Neural crest cell (in vitro differentiated cells): ENCODE results near the gene POLK. TPM values are rescaled to one million over a fixed set of nuclear protein-coding genes. Genes with fewer than 3 reads are reported as not detected.
"Not testable (repeated sequence)": the region's sequence is repeated elsewhere in the genome, so short reads cannot be mapped to it uniquely, and the experiment has no call there.

Experiments used
- DNase-seq: peaks from one replicate; pipeline ENCODE4 v3.0.0; 2021; ENCODE audit warnings: low read depth, mixed read lengths, low spot score
- H3K27ac Mint-ChIP-seq: one replicate; pipeline ENCODE4 v1.8.0; 2021; ENCODE audit warnings: mild to moderate bottlenecking, mixed read lengths; ENCODE audit not compliant: unreplicated experiment
- H3K27me3 Mint-ChIP-seq: 2 replicates; pipeline ENCODE4 v1.8.0; 2021; ENCODE audit warnings: low read depth, mild to moderate bottlenecking, mixed read lengths
- H3K36me3 Mint-ChIP-seq: 2 replicates; pipeline ENCODE4 v1.8.0; 2021; ENCODE audit warnings: low read depth, mild to moderate bottlenecking, mixed read lengths
- H3K4me1 Mint-ChIP-seq: 2 replicates; pipeline ENCODE4 v1.8.0; 2021; ENCODE audit warnings: mixed read lengths
- H3K4me3 Mint-ChIP-seq: one replicate; pipeline ENCODE4 v1.8.0; 2021; ENCODE audit warnings: mild to moderate bottlenecking, mixed read lengths
- H3K9me3 Mint-ChIP-seq: 2 replicates; pipeline ENCODE4 v1.8.0; 2021; ENCODE audit warnings: mixed read lengths
- total RNA-seq: library from RNA; stranded (reverse); gene quantifications from 2 replicates; pipeline ENCODE4 v1.2.1, GENCODE V29; 2021
- TF ChIP-seq, protein P1 (sequence below): fragments of 200-600 bp; sonication (generic); conservative IDR thresholded peaks from 2 replicates; pipeline ENCODE4 v1.5.0; 2021; ENCODE audit warnings: antibody characterized with exemption, mild to moderate bottlenecking

The POLK gene
- total RNA-seq, 1 donor from 2014 or later: 19.7 TPM

DNA sequence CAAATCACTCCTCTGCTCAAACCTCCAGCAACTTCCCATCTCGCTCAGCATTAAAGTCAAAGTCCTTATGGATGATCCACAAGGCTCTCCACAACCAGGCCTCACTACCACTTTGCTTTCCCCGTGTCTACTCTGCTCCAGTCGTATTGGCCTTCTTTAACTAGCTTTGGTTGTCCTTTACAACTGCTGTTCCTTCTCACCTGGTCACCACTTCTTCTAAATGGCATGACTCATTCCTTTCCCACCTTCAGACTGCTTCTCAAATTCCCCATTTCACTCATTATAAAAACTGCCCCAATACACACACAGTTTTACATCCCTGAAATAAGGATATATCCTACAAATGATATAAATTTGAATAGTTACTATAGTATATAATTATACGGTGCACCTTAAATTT is 30.7 kb upstream of the POLK start:
- H3K27me3 Mint-ChIP-seq: no peaks in the 10 kb centered on the region

DNA sequence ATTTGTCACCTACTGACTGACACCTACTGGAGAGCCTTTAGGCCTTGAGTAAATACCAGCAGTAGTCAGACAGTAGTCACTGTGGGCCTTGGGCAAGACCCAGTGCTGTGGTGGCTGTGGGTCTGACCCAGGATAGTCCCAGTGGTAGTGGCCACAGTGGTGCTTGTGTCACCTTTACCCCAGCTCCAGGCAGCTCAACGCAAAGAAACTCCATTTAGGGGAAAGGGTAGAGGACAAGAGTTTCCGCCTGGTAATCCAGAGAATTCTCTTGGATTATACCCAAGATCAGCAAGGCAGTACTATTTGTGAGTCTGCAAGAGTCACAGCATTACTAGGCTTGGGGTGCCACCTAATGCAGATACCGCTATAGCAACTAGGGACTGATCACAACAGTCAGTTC is 29.2 kb upstream of the POLK start:
- H3K9me3 Mint-ChIP-seq: peaks cover 30% of the 10 kb centered on the region
- no peak for DNase-seq
- TF ChIP-seq, protein P1, sequence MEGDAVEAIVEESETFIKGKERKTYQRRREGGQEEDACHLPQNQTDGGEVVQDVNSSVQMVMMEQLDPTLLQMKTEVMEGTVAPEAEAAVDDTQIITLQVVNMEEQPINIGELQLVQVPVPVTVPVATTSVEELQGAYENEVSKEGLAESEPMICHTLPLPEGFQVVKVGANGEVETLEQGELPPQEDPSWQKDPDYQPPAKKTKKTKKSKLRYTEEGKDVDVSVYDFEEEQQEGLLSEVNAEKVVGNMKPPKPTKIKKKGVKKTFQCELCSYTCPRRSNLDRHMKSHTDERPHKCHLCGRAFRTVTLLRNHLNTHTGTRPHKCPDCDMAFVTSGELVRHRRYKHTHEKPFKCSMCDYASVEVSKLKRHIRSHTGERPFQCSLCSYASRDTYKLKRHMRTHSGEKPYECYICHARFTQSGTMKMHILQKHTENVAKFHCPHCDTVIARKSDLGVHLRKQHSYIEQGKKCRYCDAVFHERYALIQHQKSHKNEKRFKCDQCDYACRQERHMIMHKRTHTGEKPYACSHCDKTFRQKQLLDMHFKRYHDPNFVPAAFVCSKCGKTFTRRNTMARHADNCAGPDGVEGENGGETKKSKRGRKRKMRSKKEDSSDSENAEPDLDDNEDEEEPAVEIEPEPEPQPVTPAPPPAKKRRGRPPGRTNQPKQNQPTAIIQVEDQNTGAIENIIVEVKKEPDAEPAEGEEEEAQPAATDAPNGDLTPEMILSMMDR: no peak
- H3K36me3 Mint-ChIP-seq: peaks cover 48% of the 10 kb centered on the region
- no peak overlapping the region for H3K4me3 Mint-ChIP-seq
- no peak overlapping the region for H3K27ac Mint-ChIP-seq
- H3K4me1 Mint-ChIP-seq: no peaks in the 10 kb centered on the region
- H3K27me3 Mint-ChIP-seq: no peaks in the 10 kb centered on the region

More for the DNA sequence above, 30.7 kb upstream of the POLK start:
- peaks cover 4% of the 10 kb centered on the region for H3K4me1 Mint-ChIP-seq
- TF ChIP-seq, protein P1: no peak
- H3K4me3 Mint-ChIP-seq: no peak overlapping the region
- H3K9me3 Mint-ChIP-seq: peaks cover 18% of the 10 kb centered on the region
- no peak for DNase-seq
- no peak overlapping the region for H3K27ac Mint-ChIP-seq
- H3K36me3 Mint-ChIP-seq: peaks cover 34% of the 10 kb centered on the region

DNA sequence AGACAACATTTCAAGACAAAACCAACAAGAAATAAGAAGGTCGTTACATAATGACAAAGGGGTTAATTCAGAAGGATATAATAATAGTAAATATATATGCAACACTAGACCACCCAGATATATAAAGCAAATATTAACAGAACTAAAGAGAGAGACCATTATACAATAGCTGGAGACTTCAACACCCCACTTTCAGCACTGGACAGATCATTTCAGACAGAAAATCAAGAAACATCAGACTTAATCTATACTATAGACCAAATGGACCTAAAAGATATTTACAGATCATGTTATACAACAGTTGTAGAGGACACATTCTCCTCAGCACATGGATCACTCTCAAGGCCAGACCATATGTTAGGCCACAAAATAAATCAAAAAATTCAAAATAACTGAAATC is 27.1 kb upstream of the POLK start:
- no peak overlapping the region for H3K4me3 Mint-ChIP-seq
- H3K27me3 Mint-ChIP-seq: no peaks in the 10 kb centered on the region
- H3K9me3 Mint-ChIP-seq: peaks cover 36% of the 10 kb centered on the region
- peaks cover 63% of the 10 kb centered on the region for H3K36me3 Mint-ChIP-seq
- H3K4me1 Mint-ChIP-seq: no peaks in the 10 kb centered on the region
- no peak overlapping the region for H3K27ac Mint-ChIP-seq
- DNase-seq: no peak
- TF ChIP-seq, protein P1: no peak

DNA sequence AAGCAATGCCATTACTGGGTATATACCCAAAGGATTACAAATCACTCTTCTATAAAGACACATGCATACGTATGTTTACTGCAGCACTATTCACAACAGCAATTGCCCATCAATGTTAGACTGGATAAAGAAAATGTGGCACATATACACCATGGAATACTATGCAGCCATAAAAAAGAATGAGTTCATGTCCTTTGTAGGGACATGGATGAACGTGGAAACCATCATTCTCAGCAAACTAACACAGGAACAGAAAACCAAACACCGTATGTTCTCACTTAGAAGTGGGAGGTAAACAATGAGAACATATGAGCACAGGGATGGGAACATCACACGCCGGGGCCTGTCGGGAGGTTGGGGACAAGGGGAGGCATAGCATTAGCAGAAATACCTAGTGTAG is 21.8 kb upstream of the POLK start:
- H3K27me3 Mint-ChIP-seq, H3K27ac Mint-ChIP-seq, H3K4me1 Mint-ChIP-seq, H3K4me3 Mint-ChIP-seq, DNase-seq: not testable (repeated sequence)
- Mint-ChIP-seq H3K9me3 (peaks cover 31% of the 10 kb centered on the region), H3K36me3 (peaks cover 56% of the 10 kb centered on the region)

DNA sequence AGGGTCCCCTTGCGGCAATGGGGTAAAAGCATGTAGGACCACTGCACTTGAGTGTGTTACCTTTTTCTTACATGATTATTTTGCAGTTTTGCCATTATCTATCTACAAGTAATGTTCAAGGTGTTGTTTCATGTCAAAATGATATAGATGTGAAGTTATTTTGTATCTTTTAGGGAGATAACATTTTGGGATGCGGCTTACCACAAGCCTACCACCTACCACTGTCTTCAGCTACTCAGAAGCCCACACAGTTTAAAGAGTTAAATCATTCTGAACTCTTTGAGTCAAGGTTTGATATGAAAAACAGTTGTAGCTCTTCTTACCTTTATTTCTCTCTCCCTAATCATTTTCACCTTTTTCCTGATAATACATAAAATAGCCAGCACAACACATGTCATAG is 20.1 kb upstream of the POLK start:
- Mint-ChIP-seq H3K9me3 (peaks cover 18% of the 10 kb centered on the region), H3K36me3 (peaks cover 41% of the 10 kb centered on the region), H3K4me3 (no peak overlapping the region), H3K27me3 (no peaks in the 10 kb centered on the region), H3K4me1 (no peaks in the 10 kb centered on the region), H3K27ac (no peak overlapping the region)
- no peak for DNase-seq
- TF ChIP-seq, protein P1: no peak

DNA sequence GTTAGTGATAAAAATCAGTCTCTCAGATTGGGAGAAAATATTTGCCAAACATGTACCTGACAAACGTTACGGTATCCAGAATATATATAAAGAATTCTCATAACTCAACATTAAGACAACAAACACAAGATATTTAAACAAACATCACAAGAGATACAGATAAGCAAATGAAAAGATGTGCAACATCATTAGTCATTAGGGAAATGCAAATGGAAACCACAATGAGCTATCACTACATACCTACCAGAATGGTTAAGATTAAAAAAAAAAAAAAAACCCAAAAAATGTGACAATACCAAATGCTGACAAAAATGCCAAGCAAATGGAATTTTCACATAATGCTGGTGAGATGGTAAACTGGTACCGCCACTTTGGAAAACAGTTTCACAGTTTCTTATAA is 15.7 kb upstream of the POLK start:
- H3K27me3 Mint-ChIP-seq: no peaks in the 10 kb centered on the region
- H3K4me1 Mint-ChIP-seq: peaks cover 3% of the 10 kb centered on the region
- DNase-seq: no peak
- no peaks in the 10 kb centered on the region for H3K9me3 Mint-ChIP-seq
- H3K27ac Mint-ChIP-seq: no peak overlapping the region
- no peak overlapping the region for H3K4me3 Mint-ChIP-seq
- TF ChIP-seq, protein P1: no peak
- H3K36me3 Mint-ChIP-seq: peaks cover 23% of the 10 kb centered on the region
